B cell (primary cell): ENCODE measurements around the gene DOCK3. TPM values are rescaled to one million over a fixed set of nuclear protein-coding genes. Genes with fewer than 3 reads are reported as not detected.

Experiments used
- ATAC-seq: fragments of 200-7000 bp; cut with Tn5 transposase; one replicate; pipeline ENCODE4 v1.10.0; 2021; ENCODE audit warnings: low read depth, mild to moderate bottlenecking, moderate number of reproducible peaks, moderate library complexity
- CTCF ChIA-PET: fragments of 350-600 bp; sonication (Branson Sonifier 250); formaldehyde crosslinking; loops from one replicate; lab custom pipeline; 2021; ENCODE audit warnings: antibody characterized with exemption, inconsistent platforms; lab: Charles Lee
- POLR2A ChIA-PET: fragments of 350-600 bp; sonication (Branson Sonifier 250); formaldehyde crosslinking; loops from one replicate; lab custom pipeline; 2021; ENCODE audit warnings: antibody characterized with exemption; lab: Charles Lee
- DNase-seq: peaks from one replicate; pipeline ENCODE4 v3.0.0; 2013
- H2AFZ ChIP-seq: 2 replicates; pipeline ENCODE4 v1.6.1; 2012; ENCODE audit warnings: mild to moderate bottlenecking, low read depth, low read length; ENCODE audit not compliant: insufficient read depth, poor library complexity, severe bottlenecking
- H3K27ac ChIP-seq, 2 donors: 1 replicate in 1 of 2; 2 replicates in 1 of 2; pipeline ENCODE4 v1.5.1; 2012 to 2013; ENCODE audit warnings: low read length in 2 of 2, mild to moderate bottlenecking in 2 of 2, moderate library complexity in 1 of 2
- H3K27me3 ChIP-seq, 4 experiments: fragments of 200-600 bp in 1 of 4; sonication (generic) in 1 of 4; replicated peaks in 1 of 4; 1 replicate in 2 of 4; 2 replicates in 2 of 4; pipeline versions ENCODE4 v1.6.1 to v1.7.0; 2013 to 2016; ENCODE audit warnings: low read length in 3 of 4, mild to moderate bottlenecking in 2 of 4, mixed read lengths in 1 of 4, moderate library complexity in 1 of 4; ENCODE audit not compliant: insufficient read depth in 4 of 4, control insufficient read depth in 3 of 4; ENCODE audit errors: control extremely low read depth in 1 of 4
- H3K36me3 ChIP-seq, 2 experiments: replicated peaks in 1 of 2; 1 replicate in 1 of 2; 2 replicates in 1 of 2; pipeline versions ENCODE4 v1.6.1 to v1.7.1; 2013; ENCODE audit warnings: low read length in 1 of 2; ENCODE audit not compliant: insufficient read depth in 2 of 2, control insufficient read depth in 1 of 2; ENCODE audit errors: control extremely low read depth in 1 of 2, extremely low read depth in 1 of 2
- H3K4me1 ChIP-seq, 2 donors: fragments of 200-600 bp in 1 of 2; sonication (generic) in 1 of 2; 1 replicate in 1 of 2; 2 replicates in 1 of 2; pipeline versions ENCODE4 v1.5.1 to v1.6.1; 2013 to 2017; ENCODE audit warnings: low read length in 2 of 2; ENCODE audit not compliant: control insufficient read depth in 2 of 2, insufficient read depth in 2 of 2
- H3K4me2 ChIP-seq: replicated peaks from 2 replicates; pipeline ENCODE3; 2012; ENCODE audit warnings: mild to moderate bottlenecking, low read depth, low read length; ENCODE audit not compliant: poor library complexity, severe bottlenecking
- H3K4me3 ChIP-seq, 5 experiments: fragments of 200-600 bp in 1 of 5; sonication (generic) in 1 of 5; 1 replicate in 3 of 5; 2 replicates in 2 of 5; pipeline versions ENCODE4 v1.5.1 to v1.7.0; 2011 to 2016; ENCODE audit warnings: low read length in 4 of 5, mild to moderate bottlenecking in 4 of 5, low read depth in 2 of 5, control low read depth in 1 of 5, moderate library complexity in 1 of 5; ENCODE audit not compliant: insufficient read depth in 1 of 5; ENCODE audit errors: control extremely low read depth in 1 of 5, extremely low read depth in 1 of 5
- H3K79me2 ChIP-seq: fragments of 200-600 bp; sonication (generic); one replicate; pipeline ENCODE4 v1.6.0; 2016; ENCODE audit warnings: low read length; ENCODE audit not compliant: control insufficient read depth, insufficient read depth
- H3K9ac ChIP-seq: fragments of 200-600 bp; sonication (generic); 2 replicates; pipeline ENCODE4 v1.6.1; 2017; ENCODE audit warnings: mild to moderate bottlenecking, low read length, moderate library complexity
- H3K9me3 ChIP-seq, 3 donors: one replicate each; pipeline versions ENCODE4 v1.6.1 to v1.7.1; 2013; ENCODE audit warnings: low read length in 2 of 3; ENCODE audit not compliant: control insufficient read depth in 2 of 3, insufficient read depth in 1 of 3; ENCODE audit errors: control extremely low read depth in 1 of 3
- H4K20me1 ChIP-seq: 2 replicates; pipeline ENCODE4 v1.6.0; 2012; ENCODE audit warnings: mild to moderate bottlenecking, low read length; ENCODE audit not compliant: insufficient read depth, control insufficient read depth, poor library complexity, severe bottlenecking
- H3K27ac Mint-ChIP-seq: one replicate; pipeline ENCODE4 v1.8.0; 2021; ENCODE audit warnings: mixed read lengths
- H3K27me3 Mint-ChIP-seq: one replicate; pipeline ENCODE4 v1.8.0; 2021; ENCODE audit warnings: mixed read lengths
- H3K4me1 Mint-ChIP-seq: one replicate; pipeline ENCODE4 v1.8.0; 2021; ENCODE audit warnings: mixed read lengths
- H3K4me3 Mint-ChIP-seq: one replicate; pipeline ENCODE4 v1.8.0; 2021; ENCODE audit warnings: mixed read lengths
- H3K9me3 Mint-ChIP-seq: one replicate; pipeline ENCODE4 v1.8.0; 2022; ENCODE audit warnings: mixed read lengths; ENCODE audit not compliant: insufficient read depth
- EZH2 ChIP-seq: IDR thresholded peaks from 2 replicates; pipeline ENCODE4 v1.6.1; 2012; ENCODE audit warnings: borderline replicate concordance, low read depth, mild to moderate bottlenecking, moderate library complexity, low read length; ENCODE audit not compliant: insufficient read depth, poor library complexity, severe bottlenecking
- WGBS: methylation state at CpG from one replicate; pipeline ENCODE4 v1.1.5; 2013; ENCODE audit warnings: missing lambda C conversion rate; ENCODE audit not compliant: insufficient coverage; 5-methylcytosine and 5-hydroxymethylcytosine counted together
- intact Hi-C: fragments of 100-400 bp; cut with micrococcal nuclease; formaldehyde crosslinking; loops from one replicate; pipeline ENCODE4 v1.10.0; 2022
- polyA plus RNA-seq: library from polyadenylated mRNA; depleted of rRNA; stranded (reverse); fragments of >200 nt; gene quantifications from 2 replicates; pipeline ENCODE4 v1.2.3, GENCODE V29; 2012
- total RNA-seq, 2 donors: library from RNA; stranded (reverse); fragments of 120-200 nt in 1 of 2; gene quantifications; 1 replicate in 1 of 2; 2 replicates in 1 of 2; pipeline versions ENCODE4 v1.2.3 to v1.2.4, GENCODE V29; 2013 to 2022
- TF ChIP-seq, protein P1 (sequence below): fragments of 200-600 bp; IDR thresholded peaks from one replicate; pipeline ENCODE4 v1.8.0; 2022; ENCODE audit warnings: antibody characterized with exemption, mild to moderate bottlenecking

The DOCK3 gene
- total and polyA plus RNA-seq, 2 donors (not counting 1 experiment from before 2014, with no cell fraction given) = 0.06 to 0.30 TPM

DNA sequence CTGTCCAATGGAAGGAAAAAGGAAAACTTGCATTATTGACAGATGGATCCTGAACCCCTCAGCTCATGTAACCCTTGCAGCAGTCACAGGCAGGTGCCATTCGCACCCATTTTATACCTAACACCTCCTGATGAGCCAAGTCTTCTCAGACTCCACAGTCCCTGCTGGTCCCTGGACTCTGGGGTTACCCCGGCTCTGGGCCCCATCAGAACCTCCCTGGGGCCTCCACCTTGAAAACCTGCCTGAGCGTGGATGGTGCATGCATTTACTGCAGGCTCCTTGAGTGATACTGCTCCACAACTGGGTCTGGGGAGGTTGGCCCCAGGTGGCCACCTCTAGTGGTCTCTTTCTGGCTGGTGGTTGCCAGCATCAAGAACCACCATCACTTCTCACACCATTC lies 15.9 kb upstream of the DOCK3 start:
- ATAC-seq (no peak), DNase-seq (no peak)
- intact Hi-C loops = no loop called here
- POLR2A ChIA-PET = no interaction called here
- Histone ChIP-seq H3K9ac (no peak overlapping the region), H3K4me1 (no peaks in the 10 kb centered on the region), H3K9me3 (no peaks in the 10 kb centered on the region), H3K27ac (no peak overlapping the region), H2AFZ (no peak overlapping the region), H3K4me2 (no peak overlapping the region), H3K36me3 (no peaks in the 10 kb centered on the region), H3K79me2 (no peaks in the 10 kb centered on the region), H3K4me3 (no peak overlapping the region), H3K27me3 (no peaks in the 10 kb centered on the region), H4K20me1 (no peaks in the 10 kb centered on the region)
- Mint-ChIP-seq H3K27ac (no peak overlapping the region), H3K9me3 (no peaks in the 10 kb centered on the region), H3K4me3 (no peak overlapping the region), H3K4me1 (no peaks in the 10 kb centered on the region), H3K27me3 (no peaks in the 10 kb centered on the region)
- 90% methylated on average over 3 of the region's 3 CpGs for WGBS
- CTCF ChIA-PET = no interaction called here
- no peak for TF ChIP-seq EZH2
- TF ChIP-seq, protein P1, sequence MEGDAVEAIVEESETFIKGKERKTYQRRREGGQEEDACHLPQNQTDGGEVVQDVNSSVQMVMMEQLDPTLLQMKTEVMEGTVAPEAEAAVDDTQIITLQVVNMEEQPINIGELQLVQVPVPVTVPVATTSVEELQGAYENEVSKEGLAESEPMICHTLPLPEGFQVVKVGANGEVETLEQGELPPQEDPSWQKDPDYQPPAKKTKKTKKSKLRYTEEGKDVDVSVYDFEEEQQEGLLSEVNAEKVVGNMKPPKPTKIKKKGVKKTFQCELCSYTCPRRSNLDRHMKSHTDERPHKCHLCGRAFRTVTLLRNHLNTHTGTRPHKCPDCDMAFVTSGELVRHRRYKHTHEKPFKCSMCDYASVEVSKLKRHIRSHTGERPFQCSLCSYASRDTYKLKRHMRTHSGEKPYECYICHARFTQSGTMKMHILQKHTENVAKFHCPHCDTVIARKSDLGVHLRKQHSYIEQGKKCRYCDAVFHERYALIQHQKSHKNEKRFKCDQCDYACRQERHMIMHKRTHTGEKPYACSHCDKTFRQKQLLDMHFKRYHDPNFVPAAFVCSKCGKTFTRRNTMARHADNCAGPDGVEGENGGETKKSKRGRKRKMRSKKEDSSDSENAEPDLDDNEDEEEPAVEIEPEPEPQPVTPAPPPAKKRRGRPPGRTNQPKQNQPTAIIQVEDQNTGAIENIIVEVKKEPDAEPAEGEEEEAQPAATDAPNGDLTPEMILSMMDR = no peak

DNA sequence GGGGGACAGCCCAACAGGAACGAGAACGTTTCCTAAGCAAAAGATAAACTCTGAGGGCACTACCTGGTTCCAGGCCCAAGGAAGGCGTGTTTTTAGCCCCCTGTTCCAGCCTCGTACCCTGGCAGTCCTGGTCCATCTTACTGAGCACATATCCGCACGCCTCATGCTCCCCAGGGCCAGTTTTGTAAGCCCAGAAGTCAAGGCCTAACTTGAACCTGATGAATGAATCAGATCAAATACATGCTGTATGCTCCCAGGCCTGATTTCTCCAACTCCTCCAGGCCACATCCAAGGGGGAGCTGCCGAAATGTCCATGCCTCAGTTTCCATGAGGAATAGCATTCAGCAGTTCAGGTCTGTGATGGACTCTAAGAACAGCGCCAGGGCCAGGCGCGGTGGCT lies 14.3 kb upstream of the DOCK3 start:
- H3K4me3 ChIP-seq = no peak overlapping the region
- H3K4me1 ChIP-seq = no peaks in the 10 kb centered on the region
- no peaks in the 10 kb centered on the region for H3K9me3 Mint-ChIP-seq
- no peak for ATAC-seq
- no peak overlapping the region for H3K4me2 ChIP-seq
- intact Hi-C loops = no loop called here
- H4K20me1 ChIP-seq = no peaks in the 10 kb centered on the region
- WGBS = 89% methylated on average over 7 of the region's 10 CpGs
- ChIA-PET CTCF (no interaction called here), POLR2A (no interaction called here)
- no peak for DNase-seq
- H3K27me3 Mint-ChIP-seq = no peaks in the 10 kb centered on the region
- no peak overlapping the region for H3K27ac Mint-ChIP-seq
- H2AFZ ChIP-seq = no peak overlapping the region
- no peak overlapping the region for H3K4me3 Mint-ChIP-seq
- H3K9me3 ChIP-seq = no peaks in the 10 kb centered on the region
- no peak overlapping the region for H3K27ac ChIP-seq
- H3K36me3 ChIP-seq = no peaks in the 10 kb centered on the region
- TF ChIP-seq, protein P1 = no peak
- TF ChIP-seq EZH2 = no peak
- H3K79me2 ChIP-seq = no peaks in the 10 kb centered on the region
- no peaks in the 10 kb centered on the region for H3K27me3 ChIP-seq
- H3K9ac ChIP-seq = no peak overlapping the region
- no peaks in the 10 kb centered on the region for H3K4me1 Mint-ChIP-seq
